Endothelial cell of umbilical vein (primary cell): ENCODE measurements around the gene H1-8. TPM values are rescaled to one million over a fixed set of nuclear protein-coding genes. Genes with fewer than 3 reads are reported as not detected.

Experiments used
- BruUV-seq: library from RNA; stranded (reverse); fragments of 400-500 nt; replicated peaks from 2 replicates; lab custom pipeline; 2021; lab: Mats Ljungman, UMichigan
- CTCF ChIA-PET: fragments of 300-600, 350-600 bp; sonication (Branson Sonifier 250); formaldehyde crosslinking; loops from one replicate; lab custom pipeline; 2021; ENCODE audit warnings: antibody characterized with exemption, inconsistent platforms; lab: Charles Lee
- POLR2A ChIA-PET: fragments of 300-600, 350-600 bp; sonication (Branson Sonifier 250); formaldehyde crosslinking; loops from one replicate; lab custom pipeline; 2021; ENCODE audit warnings: antibody characterized with exemption, inconsistent platforms; lab: Charles Lee
- DNase-seq: peaks from one replicate; pipeline ENCODE4 v3.0.0-alpha.2; 2011; ENCODE audit warnings: low read depth, low spot score
- FAIRE-seq: peaks from 2 replicates; lab custom pipeline; 2011; peaks lifted over from hg19 to GRCh38; lab: Jason Lieb, UNC
- H2AFZ ChIP-seq: 2 replicates; pipeline ENCODE4 v1.6.0; 2012; ENCODE audit warnings: low read depth, low read length, control low read depth, inconsistent platforms
- H3K27ac ChIP-seq: 2 replicates; pipeline ENCODE4 v1.5.1; 2011; ENCODE audit warnings: low read depth, mild to moderate bottlenecking, control low read depth, low read length, moderate library complexity; ENCODE audit not compliant: insufficient read depth
- H3K27me3 ChIP-seq, 2 experiments: 2 replicates each; pipeline versions ENCODE4 v1.6.0 to v1.6.1; 2011; ENCODE audit warnings: low read length in 2 of 2, mixed read lengths in 1 of 2; ENCODE audit not compliant: control insufficient read depth in 2 of 2, insufficient read depth in 2 of 2
- H3K36me3 ChIP-seq, 2 experiments: 2 replicates in 1 of 2; 3 replicates in 1 of 2; pipeline ENCODE4 v1.5.1; 2011; ENCODE audit warnings: low read length in 2 of 2, mild to moderate bottlenecking in 1 of 2, moderate library complexity in 1 of 2; ENCODE audit not compliant: control insufficient read depth in 2 of 2, insufficient read depth in 2 of 2; ENCODE audit errors: extremely low read depth in 1 of 2
- H3K4me1 ChIP-seq: 3 replicates; pipeline ENCODE4 v1.5.1; 2011; ENCODE audit warnings: mild to moderate bottlenecking, low read length; ENCODE audit not compliant: control insufficient read depth, insufficient read depth; ENCODE audit errors: extremely low read depth
- H3K4me2 ChIP-seq: 2 replicates; pipeline ENCODE4 v1.6.1; 2011; ENCODE audit warnings: low read length, control low read depth, mixed read lengths; ENCODE audit not compliant: insufficient read depth
- H3K4me3 ChIP-seq, 3 experiments: fragments of 200-600 bp in 1 of 3; sonication (generic), shearing (Covaris generic) in 1 of 3; replicated peaks in 1 of 3; 2 replicates each; pipeline ENCODE4 v1.5.1; 2011 to 2016; ENCODE audit warnings: control low read depth in 3 of 3, low read length in 3 of 3, mild to moderate bottlenecking in 2 of 3, inconsistent platforms in 1 of 3, low read depth in 1 of 3, moderate library complexity in 1 of 3; ENCODE audit not compliant: insufficient read depth in 1 of 3
- H3K79me2 ChIP-seq: 2 replicates; pipeline ENCODE4 v1.6.0; 2012; ENCODE audit warnings: low read length, inconsistent platforms; ENCODE audit not compliant: control insufficient read depth, insufficient read depth
- H3K9ac ChIP-seq: replicated peaks from 2 replicates; pipeline ENCODE3; 2011; ENCODE audit warnings: low read length, control low read depth; ENCODE audit not compliant: insufficient read depth; ENCODE audit errors: extremely low read depth
- H3K9me1 ChIP-seq: replicated peaks from 3 replicates; pipeline ENCODE4 v1.6.0; 2011; ENCODE audit warnings: mild to moderate bottlenecking, low read length; ENCODE audit not compliant: control insufficient read depth, insufficient read depth; ENCODE audit errors: extremely low read depth
- H3K9me3 ChIP-seq: replicated peaks from 2 replicates; pipeline ENCODE4 v1.5.1; 2012; ENCODE audit warnings: low read length, inconsistent platforms; ENCODE audit not compliant: control insufficient read depth, insufficient read depth
- H4K20me1 ChIP-seq: replicated peaks from 2 replicates; pipeline ENCODE3; 2011; ENCODE audit warnings: mild to moderate bottlenecking, low read length; ENCODE audit not compliant: control insufficient read depth, insufficient read depth; ENCODE audit errors: extremely low read depth
- CTCF ChIP-seq, 2 donors: IDR thresholded peaks; 1 replicate in 1 of 2; 2 replicates in 1 of 2; pipeline ENCODE4 v1.5.1; 2011; ENCODE audit warnings: low read length in 2 of 2, mild to moderate bottlenecking in 2 of 2, moderate library complexity in 2 of 2, control low read depth in 1 of 2, inconsistent platforms in 1 of 2, low read depth in 1 of 2; ENCODE audit not compliant: insufficient read depth in 1 of 2; ENCODE audit errors: extremely low read depth in 1 of 2
- EZH2 ChIP-seq: IDR thresholded peaks from 2 replicates; pipeline ENCODE4 v1.6.1; 2012; ENCODE audit warnings: borderline replicate concordance, low read depth, mild to moderate bottlenecking, moderate library complexity, low read length, inconsistent platforms; ENCODE audit not compliant: severe bottlenecking
- FOS ChIP-seq: IDR thresholded peaks from 2 replicates; pipeline ENCODE4 v1.6.1; 2011; ENCODE audit warnings: mild to moderate bottlenecking, low read length, moderate library complexity, borderline replicate concordance; ENCODE audit not compliant: insufficient read depth
- MAX ChIP-seq: IDR thresholded peaks from 2 replicates; pipeline ENCODE4 v1.6.1; 2011; ENCODE audit not compliant: insufficient read depth, insufficient read length
- MYC ChIP-seq: IDR thresholded peaks from one replicate; pipeline ENCODE4 v1.6.1; 2011; ENCODE audit warnings: mild to moderate bottlenecking, low read depth, low read length
- dilution Hi-C: fragments of 300-500 bp; cut with MboI; formaldehyde crosslinking; loops from one replicate; pipeline ENCODE4 v1.15.0; 2019; ENCODE audit warnings: low sequenced_read_pairs; ENCODE audit not compliant: extremely low pct_ligation_motif_present
- intact Hi-C: fragments of 100-400 bp; cut with micrococcal nuclease; formaldehyde crosslinking; loops from one replicate; pipeline ENCODE4 v1.10.0; 2022
- polyA plus RNA-seq, 4 experiments: library from polyadenylated mRNA; depleted of rRNA in 3 of 4; stranded (reverse) in 3 of 4; unstranded in 1 of 4; fragments of >200 nt; gene quantifications; 2 replicates each; pipeline versions ENCODE4 v1.2.1 to v1.2.3, GENCODE V29; 2011 to 2012; ENCODE audit warnings: missing spikeins in 1 of 4
- total RNA-seq: library from RNA; stranded (reverse); gene quantifications from 2 replicates; pipeline ENCODE4 v1.2.3, GENCODE V29; 2021

The H1-8 gene
- total and polyA plus RNA-seq, 2 donors (not counting 3 experiments of a cell fraction or from before 2014, with no cell fraction given): not detected

- Histone ChIP-seq H3K79me2 (no peaks in the 10 kb centered on the region), H3K9me3 (no peaks in the 10 kb centered on the region), H3K27me3 (no peaks in the 10 kb centered on the region), H3K36me3 (no peaks in the 10 kb centered on the region), H2AFZ (no peak overlapping the region), H3K27ac (no peak overlapping the region), H3K9ac (no peak overlapping the region), H3K4me2 (no peak overlapping the region), H4K20me1 (no peaks in the 10 kb centered on the region), H3K9me1 (no peaks in the 10 kb centered on the region), H3K4me3 (no peak overlapping the region), H3K4me1 (no peaks in the 10 kb centered on the region)
- BruUV-seq: no TSS peak
- TF ChIP-seq MYC (no peak), MAX (no peak), EZH2 (no peak), CTCF (IDR thresholded peaks at IDR 0.05; ENCODE audit: extremely low read depth in 1 of 2, insufficient read depth in 1 of 2, low read depth in 1 of 2, low read length in 2 of 2) (no peak), FOS (no peak)
- ChIA-PET CTCF (no interaction called here), POLR2A (no interaction called here)
- no peak for FAIRE-seq
- intact Hi-C loops (no loop called here), dilution Hi-C loops (no loop called here)
- no peak for DNase-seq
Measured at GRCh38 chr3:129540776-129541516, 2.0 kb upstream of the H1-8 start.
